HUES64 (cell line): ENCODE data around the gene FAM221A.
"Not testable (repeated sequence)": the region's sequence is repeated elsewhere in the genome, so short reads cannot be mapped to it uniquely, and the experiment has no call there.

Source experiments
- H3K27ac ChIP-seq: 2 replicates; pipeline ENCODE4 v1.7.0; 2013; ENCODE audit warnings: low read depth, low read length, inconsistent platforms
- H3K27me3 ChIP-seq: 2 replicates; pipeline ENCODE4 v1.6.1; 2013; ENCODE audit warnings: mild to moderate bottlenecking, low read length; ENCODE audit not compliant: insufficient read depth
- H3K36me3 ChIP-seq: 2 replicates; pipeline ENCODE4 v1.6.1; 2013; ENCODE audit warnings: mild to moderate bottlenecking, low read length; ENCODE audit not compliant: insufficient read depth
- H3K4me1 ChIP-seq: 2 replicates; pipeline ENCODE4 v1.6.1; 2013; ENCODE audit warnings: mild to moderate bottlenecking, low read length, moderate library complexity; ENCODE audit not compliant: insufficient read depth
- H3K4me3 ChIP-seq: 2 replicates; pipeline ENCODE4 v1.5.1; 2013; ENCODE audit warnings: mild to moderate bottlenecking, low read length, moderate library complexity
- H3K9ac ChIP-seq: 2 replicates; pipeline ENCODE4 v1.6.1; 2013; ENCODE audit warnings: mild to moderate bottlenecking, low read depth, low read length
- H3K9me3 ChIP-seq: 2 replicates; pipeline ENCODE4 v1.6.1; 2013; ENCODE audit warnings: low read depth, low read length; ENCODE audit not compliant: insufficient read depth
- WGBS: fragments of 150-250, 120-280 bp; methylation state at CpG from one replicate; pipeline ENCODE4 v1.1.7; 2013; ENCODE audit warnings: missing lambda C conversion rate; 5-methylcytosine and 5-hydroxymethylcytosine counted together

Gene FAM221A

DNA sequence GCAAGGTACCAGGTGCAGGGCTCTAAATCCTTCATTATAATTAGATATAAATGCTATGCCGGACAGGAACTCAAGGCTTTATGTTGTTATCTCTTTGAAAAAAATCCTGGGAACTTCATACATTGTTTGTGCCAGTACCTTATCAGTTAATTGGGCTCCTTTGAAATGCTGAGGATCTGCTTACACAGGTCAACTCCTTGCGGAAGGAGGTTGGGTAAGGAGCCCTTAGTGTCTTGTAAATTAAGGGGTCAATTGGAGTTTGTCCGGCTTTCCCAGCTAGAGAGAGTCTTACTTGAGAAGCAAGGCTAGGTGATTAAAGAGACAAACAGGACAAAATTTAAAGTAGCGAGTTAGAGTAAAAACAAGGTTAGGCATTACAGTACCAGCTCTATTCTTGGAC is 44.1 kb downstream of the FAM221A start:
- 2% methylated on average over 4 of the region's 4 CpGs for WGBS
- H3K4me3 ChIP-seq, H3K27ac ChIP-seq, H3K9me3 ChIP-seq, H3K9ac ChIP-seq, H3K36me3 ChIP-seq: not testable (repeated sequence)
- H3K27me3 ChIP-seq = peaks cover 56% of the 10 kb centered on the region
- peaks cover 15% of the 10 kb centered on the region for H3K4me1 ChIP-seq

- no peak overlapping the region for H3K9ac ChIP-seq
- no peaks in the 10 kb centered on the region for H3K27me3 ChIP-seq
- H3K27ac ChIP-seq = no peak overlapping the region
- no peaks in the 10 kb centered on the region for H3K4me1 ChIP-seq
- no peaks in the 10 kb centered on the region for H3K36me3 ChIP-seq
- H3K4me3 ChIP-seq = no peak overlapping the region
- H3K9me3 ChIP-seq = peaks cover 18% of the 10 kb centered on the region
Observed at GRCh38 chr7:23742051-23742450, 62.1 kb downstream of the FAM221A start.

GRCh38 chr7:23743226-23743625 is 63.2 kb downstream of the FAM221A start:
- H3K9ac ChIP-seq = no peak overlapping the region
- WGBS = 92% methylated on average over 4 of the region's 4 CpGs
- no peaks in the 10 kb centered on the region for H3K27me3 ChIP-seq
- H3K4me1 ChIP-seq = no peaks in the 10 kb centered on the region
- no peaks in the 10 kb centered on the region for H3K36me3 ChIP-seq
- peaks cover 18% of the 10 kb centered on the region for H3K9me3 ChIP-seq
- no peak overlapping the region for H3K27ac ChIP-seq
- H3K4me3 ChIP-seq = no peak overlapping the region

DNA sequence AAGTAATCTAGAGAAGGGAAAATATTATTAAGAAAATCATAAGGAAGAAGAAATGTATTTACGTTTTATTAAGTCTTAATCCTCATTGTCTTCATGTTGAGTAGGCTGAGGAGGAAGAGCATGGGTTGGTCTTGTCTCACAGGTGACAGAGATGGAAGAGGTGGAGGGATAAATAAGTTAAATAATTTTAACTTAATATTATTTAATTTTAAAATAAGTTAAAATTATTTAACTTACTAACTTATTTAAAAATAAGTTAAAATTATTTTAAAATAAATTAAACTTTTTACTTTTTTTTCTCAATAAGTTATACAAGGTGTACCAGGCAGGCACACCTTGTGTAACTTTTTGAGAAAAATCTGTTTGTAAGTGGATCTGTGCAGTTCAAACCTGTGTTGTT is 66.6 kb downstream of the FAM221A start:
- no peak overlapping the region for H3K4me3 ChIP-seq
- no peaks in the 10 kb centered on the region for H3K4me1 ChIP-seq
- H3K27me3 ChIP-seq = no peaks in the 10 kb centered on the region
- H3K27ac ChIP-seq = no peak overlapping the region
- WGBS = 100% methylated on average over 1 of the region's 1 CpG
- H3K36me3 ChIP-seq = no peaks in the 10 kb centered on the region
- H3K9ac ChIP-seq = no peak overlapping the region
- H3K9me3 ChIP-seq = peaks cover 18% of the 10 kb centered on the region

DNA sequence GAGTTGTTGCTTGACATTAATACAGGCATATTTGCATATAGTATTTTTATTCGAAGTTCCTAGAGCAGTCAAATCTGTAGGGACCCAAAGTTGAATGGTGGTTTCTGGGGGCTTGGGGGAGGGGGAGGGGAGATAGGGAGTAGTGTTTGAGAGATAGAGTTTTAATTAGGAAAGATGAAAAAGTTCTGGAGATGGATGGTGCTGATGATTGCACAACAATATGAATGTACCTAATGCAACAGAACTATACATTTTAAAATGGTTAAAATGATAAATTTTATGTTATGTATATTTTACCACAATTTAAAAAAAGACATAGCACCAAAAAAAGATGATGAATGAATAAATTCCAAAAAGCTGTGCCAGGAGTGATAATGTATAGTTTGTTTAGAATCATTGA is 71.9 kb downstream of the FAM221A start:
- Histone ChIP-seq H3K4me1 (no peaks in the 10 kb centered on the region), H3K27ac (no peak overlapping the region), H3K27me3 (no peaks in the 10 kb centered on the region), H3K36me3 (no peaks in the 10 kb centered on the region), H3K4me3 (no peak overlapping the region), H3K9ac (no peak overlapping the region), H3K9me3 (no peaks in the 10 kb centered on the region)
- 97% methylated on average over 1 of the region's 1 CpG for WGBS
